Hepatocyte (in vitro differentiated cells): ENCODE data around the gene ZNF746. TPM values are rescaled to one million over a fixed set of nuclear protein-coding genes. Genes with fewer than 3 reads are reported as not detected.
A peak's percentile ranks its signal among the peaks of the same experiment; 100 is the strongest.
"Not testable (repeated sequence)": the region's sequence is repeated elsewhere in the genome, so short reads cannot be mapped to it uniquely, and the experiment has no call there.

Experiments used
- DNase-seq: peaks from one replicate; pipeline ENCODE4 v3.0.0-alpha.2; 2016; ENCODE audit warnings: low spot score
- H2AFZ ChIP-seq: fragments of 200-600 bp; sonication (generic); 2 replicates; pipeline ENCODE4 v1.6.0; 2016; ENCODE audit warnings: antibody characterized with exemption, mild to moderate bottlenecking
- H3K27ac ChIP-seq: fragments of 200-600 bp; sonication (generic); 2 replicates; pipeline ENCODE4 v1.5.1; 2016; ENCODE audit warnings: mild to moderate bottlenecking
- H3K27me3 ChIP-seq: fragments of 200-600 bp; sonication (generic); 2 replicates; pipeline ENCODE4 v1.6.1; 2016
- H3K36me3 ChIP-seq: fragments of 200-600 bp; sonication (generic); replicated peaks from 2 replicates; pipeline ENCODE4 v1.5.1; 2016; ENCODE audit warnings: low read depth; ENCODE audit not compliant: insufficient read depth
- H3K4me1 ChIP-seq: fragments of 200-600 bp; sonication (generic); 2 replicates; pipeline ENCODE4 v1.5.1; 2016; ENCODE audit warnings: mild to moderate bottlenecking, moderate library complexity; ENCODE audit not compliant: insufficient read depth
- H3K4me2 ChIP-seq: fragments of 200-600 bp; sonication (generic); 2 replicates; pipeline ENCODE4 v1.6.0; 2016
- H3K4me3 ChIP-seq: fragments of 200-600 bp; sonication (generic); 2 replicates; pipeline ENCODE4 v1.5.1; 2016; ENCODE audit warnings: mild to moderate bottlenecking
- H3K79me2 ChIP-seq: fragments of 200-600 bp; sonication (generic); 2 replicates; pipeline ENCODE4 v1.6.0; 2017; ENCODE audit warnings: mild to moderate bottlenecking
- H3K9me2 ChIP-seq: fragments of 200-600 bp; sonication (generic); replicated peaks from 2 replicates; pipeline ENCODE4 v1.6.0; 2017; ENCODE audit warnings: mild to moderate bottlenecking; ENCODE audit not compliant: insufficient read depth
- H3K9me3 ChIP-seq: fragments of 200-600 bp; sonication (generic); 2 replicates; pipeline ENCODE4 v1.5.1; 2016; ENCODE audit warnings: low read depth, mild to moderate bottlenecking
- H4K20me1 ChIP-seq: fragments of 200-600 bp; sonication (generic); 2 replicates; pipeline ENCODE4 v1.6.0; 2016; ENCODE audit warnings: mild to moderate bottlenecking; ENCODE audit not compliant: insufficient read depth, poor library complexity, severe bottlenecking
- EZH2 ChIP-seq: fragments of 200-600 bp; sonication (generic); IDR thresholded peaks from 2 replicates; pipeline ENCODE4 v1.6.1; 2016; ENCODE audit warnings: antibody characterized with exemption, mild to moderate bottlenecking, borderline replicate concordance
- EZH2phosphoT487 ChIP-seq: fragments of 200-600 bp; sonication (generic); IDR thresholded peaks from one replicate; pipeline ENCODE4 v1.6.1; 2018; ENCODE audit warnings: antibody characterized with exemption, mild to moderate bottlenecking, low read depth, moderate library complexity; ENCODE audit not compliant: unreplicated experiment, severe bottlenecking
- WGBS: methylation state at CpG from one replicate; pipeline ENCODE4 v1.1.6; 2016; ENCODE audit warnings: low lambda C conversion rate; ENCODE audit errors: missing lambda C conversion rate; 5-methylcytosine and 5-hydroxymethylcytosine counted together
- polyA plus RNA-seq: library from polyadenylated mRNA; unstranded; fragments of >200 nt; fragmentation: Nextera tagmentation; extraction: Ambion mirVana; gene quantifications from 2 replicates; pipeline ENCODE4 v1.2.1, GENCODE V29; 2016
- total RNA-seq: library from RNA; depleted of rRNA; stranded (reverse); fragments of >200 nt; gene quantifications from 2 replicates; pipeline ENCODE4 v1.2.3, GENCODE V29; 2014
- TF ChIP-seq, protein P1 (sequence below): fragments of 200-600 bp; sonication (generic); IDR thresholded peaks from 2 replicates; pipeline ENCODE4 v1.5.1; 2016; ENCODE audit warnings: antibody characterized with exemption, mild to moderate bottlenecking; ENCODE audit not compliant: poor library complexity

ZNF746 gene
- total and polyA plus RNA-seq, 2 experiments from 2014 or later: 12.2 to 15.6 TPM

DNA sequence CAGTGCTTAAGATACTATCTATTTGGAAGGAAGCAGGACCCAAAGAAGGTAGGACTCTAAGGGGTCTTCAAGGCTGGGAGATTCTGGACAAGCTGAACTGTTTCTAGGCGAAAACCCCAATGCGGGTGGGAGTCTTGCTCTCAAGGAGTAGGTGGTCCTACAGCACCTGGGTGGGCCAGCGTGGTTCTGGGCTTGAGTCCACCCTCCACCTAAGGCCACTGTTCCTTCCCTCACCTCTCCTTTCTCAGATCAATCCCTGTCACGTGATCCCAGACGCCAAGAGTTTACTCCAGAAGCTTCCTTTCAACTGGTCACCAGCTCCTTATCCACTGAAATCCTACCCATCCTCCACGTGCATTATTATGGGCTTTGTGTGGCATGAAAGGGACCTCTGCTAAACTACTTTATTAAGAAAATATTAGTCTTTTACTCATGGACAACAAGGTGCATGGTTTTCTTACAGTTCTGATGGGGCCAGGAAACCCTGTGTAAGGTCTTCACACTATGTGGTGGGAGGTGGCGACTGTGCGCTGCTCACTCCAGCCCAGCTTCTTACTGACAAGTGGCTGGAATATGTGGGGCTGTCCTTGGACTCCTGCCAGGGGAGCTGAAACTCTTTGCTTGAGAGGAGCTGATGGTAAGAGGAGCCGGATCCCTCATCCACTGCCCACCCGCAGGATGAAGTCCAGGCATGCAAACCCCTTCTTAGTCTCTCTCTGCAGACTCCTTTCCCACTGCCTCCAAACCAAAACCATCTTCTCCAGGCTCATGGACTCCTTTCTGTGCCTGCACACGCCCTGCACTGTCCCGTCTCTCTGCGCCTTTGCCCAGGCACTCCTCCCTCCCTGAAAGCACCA, 1.6 kb downstream of the ZNF746 start:
- Histone ChIP-seq H3K4me3 (peak overlapping the region; percentile 96), H3K4me2 (peak overlapping the region; percentile 99), H3K27ac (peak overlapping the region; percentile 88), H3K27me3 (peaks cover 4% of the 10 kb centered on the region), H3K9me3 (no peaks in the 10 kb centered on the region), H4K20me1 (peaks cover 17% of the 10 kb centered on the region), H3K4me1 (peaks cover 13% of the 10 kb centered on the region), H3K36me3 (no peaks in the 10 kb centered on the region), H3K9me2 (no peaks in the 10 kb centered on the region), H3K79me2 (peaks cover 26% of the 10 kb centered on the region), H2AFZ (no peak overlapping the region)
- TF ChIP-seq EZH2: no peak
- TF ChIP-seq, protein P1, sequence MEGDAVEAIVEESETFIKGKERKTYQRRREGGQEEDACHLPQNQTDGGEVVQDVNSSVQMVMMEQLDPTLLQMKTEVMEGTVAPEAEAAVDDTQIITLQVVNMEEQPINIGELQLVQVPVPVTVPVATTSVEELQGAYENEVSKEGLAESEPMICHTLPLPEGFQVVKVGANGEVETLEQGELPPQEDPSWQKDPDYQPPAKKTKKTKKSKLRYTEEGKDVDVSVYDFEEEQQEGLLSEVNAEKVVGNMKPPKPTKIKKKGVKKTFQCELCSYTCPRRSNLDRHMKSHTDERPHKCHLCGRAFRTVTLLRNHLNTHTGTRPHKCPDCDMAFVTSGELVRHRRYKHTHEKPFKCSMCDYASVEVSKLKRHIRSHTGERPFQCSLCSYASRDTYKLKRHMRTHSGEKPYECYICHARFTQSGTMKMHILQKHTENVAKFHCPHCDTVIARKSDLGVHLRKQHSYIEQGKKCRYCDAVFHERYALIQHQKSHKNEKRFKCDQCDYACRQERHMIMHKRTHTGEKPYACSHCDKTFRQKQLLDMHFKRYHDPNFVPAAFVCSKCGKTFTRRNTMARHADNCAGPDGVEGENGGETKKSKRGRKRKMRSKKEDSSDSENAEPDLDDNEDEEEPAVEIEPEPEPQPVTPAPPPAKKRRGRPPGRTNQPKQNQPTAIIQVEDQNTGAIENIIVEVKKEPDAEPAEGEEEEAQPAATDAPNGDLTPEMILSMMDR: no peak
- TF ChIP-seq EZH2phosphoT487: no peak
- 48% methylated on average over 13 of the region's 13 CpGs for WGBS
- DNase-seq: peak; percentile 76

DNA sequence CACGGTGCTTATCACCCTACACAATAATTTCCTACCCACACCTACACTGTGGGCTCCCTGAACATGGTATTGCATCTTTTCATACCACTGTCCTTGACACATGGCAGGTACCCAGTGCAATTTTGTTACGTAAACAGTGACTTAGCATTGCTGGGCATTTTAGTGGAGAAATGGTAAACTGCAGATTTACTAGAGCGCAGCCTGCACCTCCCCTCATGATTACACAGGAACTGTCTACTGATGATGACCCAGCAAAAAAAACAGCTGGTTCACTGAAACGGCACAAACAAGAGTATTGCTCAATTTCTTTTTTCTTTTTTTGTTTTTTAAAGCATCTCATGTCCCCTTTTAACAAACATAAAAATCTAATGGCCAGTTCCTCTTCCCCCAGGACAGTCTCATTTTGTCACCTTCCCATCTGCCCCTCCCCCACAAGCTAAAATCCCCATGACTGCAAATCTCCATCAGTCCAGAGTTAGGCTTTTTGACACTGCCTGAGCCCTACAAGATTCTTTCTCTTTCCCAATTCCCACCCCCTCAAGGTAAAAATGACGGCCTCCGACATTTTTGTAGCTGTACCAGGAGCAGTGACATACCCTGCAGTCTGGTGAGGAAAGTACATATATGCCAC, 2.8 kb downstream of the ZNF746 start:
- Histone ChIP-seq H4K20me1 (peaks cover 17% of the 10 kb centered on the region), H3K9me3 (no peaks in the 10 kb centered on the region), H2AFZ (no peak overlapping the region), H3K4me2 (peak overlapping the region; percentile 99), H3K27me3 (peaks cover 4% of the 10 kb centered on the region), H3K36me3 (no peaks in the 10 kb centered on the region), H3K4me3 (no peak overlapping the region), H3K4me1 (peaks cover 13% of the 10 kb centered on the region), H3K27ac (no peak overlapping the region), H3K9me2 (no peaks in the 10 kb centered on the region), H3K79me2 (peaks cover 26% of the 10 kb centered on the region)
- DNase-seq: no peak
- TF ChIP-seq EZH2 (no peak), EZH2phosphoT487 (no peak)
- TF ChIP-seq, protein P1: no peak
- 90% methylated on average over 6 of the region's 6 CpGs for WGBS

DNA sequence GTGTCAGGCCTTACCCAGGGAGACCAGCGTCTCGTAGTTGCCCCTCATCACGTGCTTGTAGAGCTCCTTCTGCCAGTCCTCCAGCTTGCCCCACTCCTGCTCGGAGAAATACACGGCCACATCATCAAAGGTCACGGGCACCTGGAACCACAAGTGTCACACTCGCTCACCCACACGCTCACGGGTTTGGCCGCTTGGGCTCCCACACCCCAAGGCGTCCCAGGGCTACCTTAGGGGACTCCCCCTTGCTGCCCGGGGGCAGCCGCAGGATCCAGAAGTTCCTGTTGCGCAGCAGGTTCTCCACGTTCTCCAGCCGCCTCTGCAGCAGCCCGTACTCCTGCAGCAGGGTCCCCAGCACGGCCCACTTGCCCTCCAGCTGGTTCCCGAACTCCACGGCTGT, 3.6 kb downstream of the ZNF746 start:
- 98% methylated on average over 19 of the region's 20 CpGs for WGBS
- H3K4me3 ChIP-seq, H3K36me3 ChIP-seq: not testable (repeated sequence)

DNA sequence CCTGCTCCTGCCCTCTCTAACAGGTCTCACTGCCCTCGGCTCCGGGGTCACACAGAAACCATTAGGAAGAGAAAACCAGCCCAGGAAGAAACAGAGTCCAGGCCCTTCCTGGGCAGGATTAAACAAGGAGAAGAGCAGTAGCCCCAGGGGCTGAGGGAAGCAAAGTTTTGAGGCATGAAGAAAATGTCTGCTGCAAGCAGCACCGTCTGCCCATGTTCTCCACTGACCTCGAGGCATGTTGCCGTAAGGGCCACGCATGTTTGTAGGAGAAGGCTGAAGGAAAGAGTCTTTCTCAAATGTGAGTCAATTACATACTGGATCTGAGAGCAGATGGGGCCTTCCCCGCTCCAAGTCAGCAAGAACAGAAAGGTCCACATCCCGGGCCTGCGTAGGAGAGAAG, 4.2 kb downstream of the ZNF746 start:
- H3K79me2 ChIP-seq: peaks cover 26% of the 10 kb centered on the region
- WGBS: 94% methylated on average over 9 of the region's 9 CpGs
- TF ChIP-seq EZH2phosphoT487: no peak
- TF ChIP-seq EZH2: no peak
- TF ChIP-seq, protein P1: no peak
- peaks cover 17% of the 10 kb centered on the region for H4K20me1 ChIP-seq
- H3K4me1 ChIP-seq: peaks cover 13% of the 10 kb centered on the region
- no peak overlapping the region for H3K4me2 ChIP-seq
- H3K9me3 ChIP-seq: no peaks in the 10 kb centered on the region
- no peaks in the 10 kb centered on the region for H3K36me3 ChIP-seq
- H3K27me3 ChIP-seq: no peaks in the 10 kb centered on the region
- H3K27ac ChIP-seq: no peak overlapping the region
- no peak overlapping the region for H3K4me3 ChIP-seq
- H2AFZ ChIP-seq: no peak overlapping the region
- DNase-seq: no peak
- no peaks in the 10 kb centered on the region for H3K9me2 ChIP-seq

More for the DNA sequence above, 3.6 kb downstream of the ZNF746 start:
- H3K9me3 ChIP-seq, H3K9me2 ChIP-seq, H2AFZ ChIP-seq, H3K27me3 ChIP-seq, DNase-seq, H3K4me2 ChIP-seq, H3K27ac ChIP-seq: not testable (repeated sequence)
- H3K4me1 ChIP-seq: peaks cover 13% of the 10 kb centered on the region
- peaks cover 26% of the 10 kb centered on the region for H3K79me2 ChIP-seq
- H4K20me1 ChIP-seq: peaks cover 17% of the 10 kb centered on the region
